Measurements from ENCODE around the gene ZFP69B.

DNA sequence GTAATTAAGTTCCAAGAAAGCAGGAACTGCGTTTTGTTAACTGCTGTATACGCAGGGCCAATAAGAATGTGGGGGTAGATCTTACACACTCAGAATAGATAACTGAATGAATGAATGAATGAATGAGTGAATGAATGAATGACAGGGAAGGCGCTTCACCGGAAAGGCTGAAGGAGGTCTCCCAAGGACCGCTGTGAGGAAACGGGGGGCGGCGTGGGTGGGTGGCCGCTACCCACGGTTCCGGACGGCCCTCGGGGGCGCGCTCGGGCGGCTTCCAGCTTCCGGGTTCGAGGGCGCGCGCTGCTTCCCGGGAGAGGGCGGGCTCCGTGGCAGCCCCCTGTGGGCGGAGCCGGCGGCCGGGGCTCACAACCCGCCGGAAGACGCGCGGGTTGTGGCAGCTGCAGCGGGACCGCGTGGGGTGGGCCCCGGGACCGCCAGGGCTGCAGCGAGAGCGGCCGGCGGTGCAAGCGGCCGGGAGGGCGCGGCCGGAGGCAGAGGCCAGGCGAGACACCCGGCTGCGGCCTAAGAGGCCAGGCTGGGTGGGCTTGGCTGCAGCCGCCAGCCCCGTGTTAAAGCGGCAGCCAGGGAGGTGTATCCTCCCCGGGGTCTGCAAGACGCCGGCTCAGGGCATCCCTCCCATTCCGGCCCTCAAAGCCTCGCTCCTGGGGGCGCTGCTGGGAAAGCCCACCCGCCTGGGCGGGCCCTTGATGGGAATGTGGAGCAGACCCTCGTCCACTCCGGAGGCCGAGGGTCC, 26.8 kb downstream of the ZFP69B start, which contains the start of gene ZFP69:
- TF ChIP-seq CTCF (IDR thresholded peaks at IDR 0.05 in 8 of 11, conservative IDR thresholded peaks at IDR 0.05 in 3 of 11), result peak in 3 of 11 experiments; percentile 19 to 26 (median 24)
- peak in 1 of 3 donors; percentile 39 for TF ChIP-seq POLR2A (IDR thresholded peaks at IDR 0.05)
- peak; percentile 64 to 79 (median 78) for TF ChIP-seq POLR2AphosphoS5 (IDR thresholded peaks at IDR 0.05)
